ENCODE results near the gene PCSK5. TPM values are rescaled to one million over a fixed set of nuclear protein-coding genes. Genes with fewer than 3 reads are reported as not detected.

PCSK5 gene
- total and polyA plus RNA-seq, 2 of the 8 experiments (the other 6 are each of a cell fraction or from before 2014, with no cell fraction given): 5.5 to 10.7 TPM

- Histone ChIP-seq H3K23ac (ENCODE audit: insufficient read length) (no peak overlapping the region), H3K4ac (replicated peaks; ENCODE audit: insufficient read length, low read depth, low read length) (no peak overlapping the region), H2BK5ac (ENCODE audit: low read depth, low read length) (no peak overlapping the region), H3K36me3 (ENCODE audit: control insufficient read depth in 2 of 4, insufficient read depth in 4 of 4, low read length in 3 of 4) (no peaks in the 10 kb centered on the region), H4K91ac (replicated peaks; ENCODE audit: insufficient read length, low read length) (no peak overlapping the region), H2AK5ac (ENCODE audit: low read depth, low read length) (no peak overlapping the region), H4K5ac (ENCODE audit: insufficient read length, low read depth, low read length) (no peak overlapping the region), H4K8ac (ENCODE audit: extremely low read depth, insufficient read depth, low read length) (no peak overlapping the region), H3K79me1 (ENCODE audit: low read depth, low read length) (no peaks in the 10 kb centered on the region), H3K27me3 (replicated peaks in 1 of 4; ENCODE audit: control insufficient read depth in 3 of 4, extremely low read depth in 1 of 4, insufficient read depth in 3 of 4, low read length in 3 of 4) (no peaks in the 10 kb centered on the region), H3K23me2 (ENCODE audit: low read depth, low read length) (peaks cover 2% of the 10 kb centered on the region; the same call in 1 of the 2 replicates), H3K9me3 (ENCODE audit: insufficient read depth in 2 of 2, low read depth in 1 of 2, low read length in 1 of 2) (no peaks in the 10 kb centered on the region), H4K20me1 (replicated peaks in 1 of 2; ENCODE audit: control insufficient read depth in 1 of 2, insufficient read depth in 2 of 2, low read length in 2 of 2) (no peaks in the 10 kb centered on the region), H3K27ac (ENCODE audit: low read depth, low read length) (no peak overlapping the region), H3K9ac (replicated peaks in 1 of 4; ENCODE audit: extremely low read depth in 1 of 4, low read depth in 3 of 4, low read length in 3 of 4) (no peak overlapping the region), H3K4me3 (ENCODE audit: extremely low read depth in 1 of 4, insufficient read depth in 2 of 4, low read depth in 3 of 4, low read length in 4 of 4) (no peak overlapping the region), H2BK15ac (ENCODE audit: low read length) (no peak overlapping the region), H2BK20ac (ENCODE audit: low read length) (no peak overlapping the region), H3K14ac (ENCODE audit: insufficient read length) (no peak overlapping the region), H3K4me1 (replicated peaks in 1 of 4; ENCODE audit: control insufficient read depth in 3 of 4, insufficient read depth in 4 of 4, low read length in 3 of 4) (peaks cover 0 to 7% (median 1%) of the 10 kb centered on the region in 4 experiments; a peak in 2 of 7 replicates), H3K56ac (replicated peaks; ENCODE audit: insufficient read length, low read depth, low read length) (no peak overlapping the region), H3K4me2 (ENCODE audit: insufficient read depth in 1 of 2, low read depth in 2 of 2, low read length in 2 of 2) (no peak overlapping the region), H2BK12ac (ENCODE audit: low read depth, low read length) (no peak overlapping the region), H2BK120ac (replicated peaks; ENCODE audit: low read depth, low read length) (no peak overlapping the region), H2AFZ (ENCODE audit: low read length) (no peak overlapping the region), H3K79me2 (ENCODE audit: control insufficient read depth in 1 of 2, insufficient read depth in 2 of 2, low read length in 2 of 2) (no peaks in the 10 kb centered on the region), H3K18ac (ENCODE audit: extremely low read depth, low read length) (no peak overlapping the region)
- FAIRE-seq (no peak), DNase-seq (ENCODE audit: low read depth in 1 of 2, low spot score in 2 of 2) (no peak)
- CTCF ChIA-PET (ENCODE audit: partially characterized antibody): interaction anchor here (0.6 to 4.6 kb wide), 8 partner anchors 11 to 420 kb away, joined by 3 to 18 read pairs (median 4); no protein-coding TSS in a partner anchor
- 85% methylated on average over 1 of the region's 1 CpG; no CpG with 5 or more reads in 1 of the 2 experiments for WGBS, 2 experiments (ENCODE audit: extremely low coverage in 1 of 2, insufficient coverage in 1 of 2, insufficient read length in 1 of 2, insufficient replicate concordance in 2 of 2, low coverage in 1 of 2, low lambda C conversion rate in 2 of 2, missing lambda C conversion rate in 1 of 2)
- POLR2A ChIA-PET (ENCODE audit: partially characterized antibody): interaction anchor here (0.8 to 1.8 kb wide), 2 partner anchors 10 to 82 kb away, joined by 3 to 8 read pairs; partner anchors contain the start of gene PCSK5
- no peak for TF ChIP-seq ZNF274 (IDR thresholded peaks at IDR 0.05; ENCODE audit: borderline replicate concordance, extremely low read depth, low read length)
- no peak for TF ChIP-seq TEAD4 (IDR thresholded peaks at IDR 0.05; ENCODE audit: low read depth, low read length)
- TF ChIP-seq POLR2AphosphoS5 (IDR thresholded peaks at IDR 0.05; ENCODE audit: low read depth, low read length): no peak
- no peak for TF ChIP-seq RNF2 (IDR thresholded peaks at IDR 0.05; ENCODE audit: borderline replicate concordance, low read depth, low read length, missing control alignments, poor library complexity, severe bottlenecking)
- TF ChIP-seq CHD2 (IDR thresholded peaks at IDR 0.05; ENCODE audit: low read length): no peak
These were observed 9.9 kb upstream of the PCSK5 start for GRCh38 chr9:75880618-75881017.
